Inferior parietal cortex (tissue), 1 donor: ENCODE data around the gene GALNT16.
"Not testable (repeated sequence)": the region's sequence is repeated elsewhere in the genome, so short reads cannot be mapped to it uniquely, and the experiment has no call there.

Experiments
- DNase-seq: peaks from one replicate; pipeline ENCODE4 v3.0.0-alpha.2; 2016; ENCODE audit errors: extremely low spot score

The GALNT16 gene

DNA sequence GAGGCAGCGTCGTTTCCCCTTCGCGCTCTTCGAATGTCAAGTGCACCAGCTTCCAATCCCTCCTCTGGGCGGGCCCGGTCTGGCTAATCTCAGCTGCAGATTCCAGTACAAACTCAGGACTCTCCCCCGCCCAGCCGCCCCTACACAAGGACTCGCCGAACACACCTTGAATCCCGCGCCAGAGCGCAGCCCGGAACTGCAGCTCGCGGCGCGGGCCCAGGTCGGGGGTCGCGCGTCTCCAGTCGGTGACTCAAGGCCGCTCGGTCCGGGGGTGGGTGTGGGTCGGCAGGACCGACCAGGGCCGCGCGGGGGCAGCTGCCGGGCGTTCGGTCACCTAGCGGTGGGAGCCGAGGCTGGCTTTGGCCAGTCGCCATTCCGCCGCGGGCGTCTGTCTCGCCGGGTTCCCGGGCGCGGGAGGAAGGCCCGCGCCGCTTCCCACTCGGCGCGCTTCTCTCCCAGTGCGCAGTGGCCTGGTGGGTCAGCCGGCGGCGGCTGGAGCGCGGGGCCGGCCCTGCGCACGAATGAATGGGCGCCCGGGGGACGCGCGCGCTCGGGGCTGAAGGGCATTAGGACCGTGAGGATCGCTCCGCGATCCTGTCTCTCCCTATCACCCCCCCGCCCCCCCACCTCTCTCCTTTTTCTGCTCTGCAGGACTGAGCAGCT lies at the start of gene GALNT16:
TSS of gene GALNT16 (plus strand) at position 632 of the 663 bp plus-strand sequence. CDS start 133 bp downstream, outside the sequence.
- no peak for DNase-seq

DNA sequence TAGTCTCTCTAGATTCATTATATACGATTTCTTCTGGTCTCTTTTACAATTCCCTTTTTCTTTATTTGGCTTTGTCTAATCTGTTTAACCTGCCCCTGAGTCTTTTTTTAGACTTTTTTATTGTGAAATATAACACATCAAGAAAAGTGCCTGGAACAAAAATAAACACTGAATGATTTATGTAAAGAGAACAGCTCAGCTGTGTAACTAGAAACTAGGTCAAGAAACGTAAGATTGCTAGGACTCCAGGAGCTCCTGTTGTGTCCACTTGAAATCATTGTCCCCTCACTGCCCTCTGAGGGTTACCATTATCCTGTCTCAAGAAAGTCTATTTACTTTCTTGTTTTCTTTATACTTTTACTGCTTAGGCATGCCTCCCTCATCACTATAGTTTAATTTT lies 45.6 kb upstream of the GALNT16 start:
- no peak for DNase-seq

DNA sequence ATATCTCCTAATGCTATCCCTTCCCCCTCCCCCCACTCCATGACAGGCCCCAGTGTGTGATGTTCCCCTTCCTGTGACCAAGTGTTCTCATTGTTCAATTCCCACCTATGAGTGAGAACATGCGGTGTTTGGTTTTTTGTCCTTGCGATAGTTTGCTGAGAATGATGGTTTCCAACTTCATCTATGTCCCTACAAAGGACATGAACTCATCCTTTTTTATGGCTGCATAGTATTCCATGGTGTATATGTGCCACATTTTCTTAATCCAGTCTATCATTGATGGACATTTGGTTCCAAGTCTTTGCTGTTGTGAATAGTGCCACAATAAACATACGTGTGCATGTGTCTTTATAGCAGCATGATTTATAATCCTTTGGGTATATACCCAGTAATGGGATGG lies 42.3 kb upstream of the GALNT16 start:
- not testable (repeated sequence) for DNase-seq

DNA sequence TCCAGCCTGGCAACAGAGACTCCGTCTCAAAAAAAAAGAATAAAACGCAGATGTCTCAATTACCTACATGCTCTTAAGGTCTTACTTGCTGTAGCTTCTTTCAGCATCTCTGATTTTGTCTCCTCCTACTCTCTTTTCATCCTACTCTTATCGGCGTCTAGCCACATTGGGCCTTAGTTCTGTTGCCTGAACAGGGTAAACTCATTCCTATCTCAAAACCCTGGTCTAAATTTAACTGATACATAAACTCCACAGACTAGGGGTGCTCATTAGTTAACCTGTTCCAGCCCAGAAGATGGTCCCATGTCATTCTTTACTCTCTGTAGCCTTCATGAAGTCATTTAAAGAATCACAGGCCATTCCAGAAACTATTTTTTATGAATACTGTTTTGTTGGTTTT lies 35.0 kb upstream of the GALNT16 start:
- DNase-seq, result no peak

DNA sequence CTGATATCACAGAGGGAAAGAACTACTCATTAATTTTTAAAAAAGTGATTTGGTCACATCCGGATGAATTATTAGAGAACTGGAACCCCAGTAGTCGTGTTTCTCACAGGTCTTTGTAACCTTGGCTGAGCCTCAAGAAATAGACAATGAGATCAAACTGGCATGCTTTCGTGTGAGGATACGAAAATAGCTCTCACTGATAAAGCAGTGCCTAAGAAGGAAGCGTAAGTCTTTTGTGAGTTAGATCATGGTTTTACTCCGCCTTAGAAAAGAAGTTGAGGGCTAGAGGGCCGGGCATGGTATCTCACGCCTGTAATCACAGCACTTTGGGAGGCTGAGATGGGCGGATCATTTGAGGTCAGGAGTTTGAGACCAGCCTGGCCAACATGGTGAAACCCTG lies 33.8 kb upstream of the GALNT16 start:
- DNase-seq, result no peak

DNA sequence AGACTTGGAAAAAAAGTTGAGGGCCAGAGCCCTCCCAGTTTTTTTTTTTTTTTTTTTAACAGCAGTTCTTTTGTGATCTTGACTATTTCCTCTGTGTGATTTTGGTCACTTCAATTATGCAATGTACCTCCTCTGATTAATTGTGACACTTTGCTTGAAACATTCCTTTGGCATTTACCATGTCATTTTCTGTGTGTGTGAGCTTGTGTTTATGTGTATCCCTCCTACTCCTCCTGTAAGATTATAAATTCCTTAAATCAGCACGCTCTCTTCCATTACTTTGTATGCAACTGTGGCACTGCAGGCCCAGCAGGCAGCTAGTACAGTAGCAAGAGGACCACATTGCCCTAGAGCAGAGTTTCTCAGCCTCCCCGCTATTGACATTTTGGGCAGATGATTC lies 33.2 kb upstream of the GALNT16 start:
- no peak for DNase-seq

DNA sequence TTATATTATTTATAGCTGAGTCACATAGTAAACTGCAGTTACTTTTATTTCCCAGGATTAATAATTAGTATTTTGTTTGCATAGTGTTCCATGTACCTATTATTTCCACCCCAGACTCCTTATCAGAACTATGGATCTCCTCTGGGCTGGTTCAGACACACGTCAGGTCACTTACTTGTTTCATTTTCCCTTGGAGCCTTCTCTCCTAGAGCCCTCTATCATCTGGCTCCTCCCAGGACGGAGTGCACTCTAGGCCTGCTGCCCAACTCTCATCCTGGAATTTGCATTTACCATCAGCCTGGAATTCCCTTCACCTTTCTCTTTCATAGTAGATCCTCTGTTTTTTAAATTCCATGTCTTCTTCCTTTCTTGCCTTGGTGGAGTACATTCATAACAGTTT lies 28.5 kb upstream of the GALNT16 start:
- DNase-seq, result no peak

DNA sequence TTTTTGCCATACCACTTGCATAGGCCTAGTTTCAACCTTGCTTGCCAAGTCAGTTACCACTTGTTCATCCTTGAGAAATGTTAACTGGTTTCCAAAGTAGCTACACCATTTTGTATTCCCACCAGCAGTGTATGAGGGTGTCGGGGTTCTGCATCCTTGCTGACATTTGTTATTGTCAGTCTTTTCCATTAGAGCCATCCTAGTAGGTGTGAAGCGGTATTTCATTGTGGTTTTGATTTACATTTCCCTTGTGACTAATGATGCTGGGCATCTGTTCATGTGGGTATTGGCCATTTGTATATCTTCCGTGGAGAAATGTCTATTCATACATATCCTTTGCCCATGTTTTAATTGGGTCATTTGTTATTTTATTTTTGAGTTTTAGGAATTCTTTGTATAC lies 27.6 kb upstream of the GALNT16 start:
- DNase-seq, result no peak

DNA sequence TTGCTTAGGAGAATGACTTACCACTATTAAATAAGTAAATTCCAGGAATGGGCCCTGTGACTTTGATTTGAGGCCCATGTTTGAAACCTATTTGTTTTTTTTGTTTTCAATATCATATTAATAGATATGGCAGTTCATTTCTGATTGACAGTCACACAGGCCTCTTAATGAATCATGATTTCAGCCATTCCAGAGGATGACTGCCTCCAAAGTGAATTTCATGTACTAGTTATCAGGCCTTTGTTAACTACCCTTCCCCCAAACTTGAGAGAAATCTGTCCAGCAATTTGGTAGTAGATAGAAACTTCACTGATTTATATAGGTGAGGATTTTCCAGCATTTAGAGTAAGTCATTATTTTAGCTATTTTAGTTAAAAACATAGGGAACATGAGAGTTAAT lies 25.9 kb upstream of the GALNT16 start:
- DNase-seq, result no peak

DNA sequence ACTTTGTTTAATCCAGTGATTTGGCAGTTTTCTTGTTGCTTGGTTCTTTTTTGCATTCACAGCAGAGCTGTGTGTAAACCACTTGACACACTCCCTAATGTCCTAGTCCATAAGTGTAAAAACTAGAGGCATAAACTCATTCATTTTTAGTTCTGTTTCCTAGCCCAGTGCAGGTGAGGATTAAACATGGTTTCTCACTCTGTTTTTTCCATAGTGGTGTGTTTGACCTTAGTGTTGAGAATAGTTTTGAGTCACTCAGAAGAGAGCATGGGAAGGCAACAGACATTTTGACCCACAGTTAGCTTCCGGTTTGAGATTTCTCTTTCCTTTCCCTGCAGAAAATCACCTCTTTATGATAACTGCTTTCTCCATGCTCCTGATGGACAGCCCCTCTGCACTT lies 24.2 kb upstream of the GALNT16 start:
- no peak for DNase-seq

DNA sequence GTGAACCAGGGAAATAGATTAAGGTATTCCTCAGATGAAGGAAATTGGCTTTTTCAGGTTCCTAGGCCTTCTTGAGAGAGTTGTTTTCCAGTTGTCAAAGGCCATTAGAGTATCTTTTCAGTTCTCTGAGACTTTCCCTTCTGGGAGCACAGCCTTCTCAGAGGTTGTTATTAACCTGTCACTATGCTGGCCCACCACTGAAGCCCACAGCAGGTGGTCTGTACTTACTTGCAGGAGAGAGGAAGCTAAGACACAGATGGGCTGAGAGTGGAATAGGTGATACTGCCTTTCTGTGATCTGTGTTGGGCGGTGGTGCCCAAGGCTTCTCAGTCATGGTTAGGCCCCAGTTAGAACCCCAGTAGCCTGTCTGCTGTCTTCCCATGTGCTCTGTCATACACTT lies 22.8 kb upstream of the GALNT16 start:
- DNase-seq, result no peak

DNA sequence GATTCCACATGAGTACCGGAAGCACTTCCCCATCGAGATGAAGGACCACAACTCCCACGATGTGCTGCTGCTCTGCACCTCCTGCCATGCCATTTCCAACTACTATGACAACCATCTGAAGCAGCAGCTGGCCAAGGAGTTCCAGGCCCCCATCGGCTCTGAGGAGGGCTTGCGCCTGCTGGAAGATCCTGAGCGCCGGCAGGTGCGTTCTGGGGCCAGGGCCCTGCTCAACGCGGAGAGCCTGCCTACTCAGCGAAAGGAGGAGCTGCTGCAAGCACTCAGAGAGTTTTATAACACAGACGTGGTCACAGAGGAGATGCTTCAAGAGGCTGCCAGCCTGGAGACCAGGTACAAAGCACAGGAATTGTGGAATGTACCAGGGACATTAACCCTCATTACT lies 22.4 kb upstream of the GALNT16 start:
- DNase-seq, result no peak

DNA sequence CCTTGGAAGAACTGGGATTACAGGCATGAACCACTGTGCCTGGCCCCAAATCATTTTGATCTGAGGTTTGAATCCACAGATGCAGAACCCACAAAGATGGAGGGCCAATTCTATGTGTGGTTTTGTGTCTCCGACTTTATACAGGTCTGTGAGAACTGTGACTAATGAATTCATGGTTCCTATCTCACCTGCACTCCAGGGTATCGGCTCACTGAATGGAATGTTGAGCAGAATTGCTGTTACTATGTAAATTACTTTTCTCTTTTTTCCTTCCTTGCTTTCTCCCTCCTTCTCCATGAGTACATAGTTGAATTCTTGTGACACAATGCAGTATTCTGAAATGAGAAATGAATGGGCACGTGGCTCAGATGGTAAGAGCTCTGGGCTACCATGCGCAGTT lies 21.1 kb upstream of the GALNT16 start:
- DNase-seq, result no peak

DNA sequence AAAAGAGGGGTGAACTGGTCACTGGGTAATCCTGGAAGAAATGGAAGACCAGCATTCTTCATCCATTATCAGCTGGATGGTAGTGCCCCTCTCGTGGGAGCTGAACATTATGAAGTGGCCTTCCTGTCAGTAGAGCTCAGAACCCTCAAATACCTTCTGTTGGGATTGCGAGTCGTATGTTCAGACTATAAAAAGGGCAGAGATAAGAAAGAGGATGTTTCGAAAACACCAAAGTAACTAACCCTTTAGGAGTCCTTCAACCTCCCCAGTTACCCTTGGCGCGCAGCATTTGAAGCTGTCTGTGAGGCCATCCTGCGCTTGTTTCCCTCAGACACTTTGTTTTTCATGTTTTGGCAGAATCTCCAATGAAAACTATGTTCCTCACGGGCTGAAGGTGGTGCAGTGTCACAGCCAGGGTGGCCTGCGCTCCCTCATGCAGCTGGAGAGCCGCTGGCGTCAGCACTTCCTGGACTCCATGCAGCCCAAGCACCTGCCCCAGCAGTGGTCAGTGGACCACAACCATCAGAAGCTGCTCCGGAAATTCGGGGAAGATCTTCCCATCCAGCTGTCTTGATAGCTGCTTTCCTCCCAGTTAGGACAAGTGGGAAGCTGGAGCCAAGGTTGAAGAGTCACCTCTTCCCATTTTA lies 19.3 kb upstream of the GALNT16 start:
- no peak for DNase-seq

DNA sequence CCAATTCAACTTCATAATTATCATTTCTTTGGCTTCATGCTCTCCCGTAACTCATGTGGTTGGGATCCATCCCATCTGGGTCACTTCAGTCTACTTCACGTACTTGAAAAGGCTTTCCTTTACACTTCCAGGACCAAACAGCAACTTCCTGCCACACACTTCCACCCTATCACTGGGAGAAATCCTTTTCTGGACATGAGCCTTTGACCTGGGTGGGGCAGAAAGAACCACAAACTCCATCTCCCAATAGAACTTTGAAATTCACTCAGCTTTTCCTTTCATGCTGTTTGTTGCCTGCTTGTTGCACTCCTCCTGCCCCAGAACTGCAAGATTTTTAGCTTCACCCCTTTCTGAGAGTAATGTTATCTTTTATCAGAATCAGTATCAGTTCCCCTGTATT lies 18.4 kb upstream of the GALNT16 start:
- no peak for DNase-seq

DNA sequence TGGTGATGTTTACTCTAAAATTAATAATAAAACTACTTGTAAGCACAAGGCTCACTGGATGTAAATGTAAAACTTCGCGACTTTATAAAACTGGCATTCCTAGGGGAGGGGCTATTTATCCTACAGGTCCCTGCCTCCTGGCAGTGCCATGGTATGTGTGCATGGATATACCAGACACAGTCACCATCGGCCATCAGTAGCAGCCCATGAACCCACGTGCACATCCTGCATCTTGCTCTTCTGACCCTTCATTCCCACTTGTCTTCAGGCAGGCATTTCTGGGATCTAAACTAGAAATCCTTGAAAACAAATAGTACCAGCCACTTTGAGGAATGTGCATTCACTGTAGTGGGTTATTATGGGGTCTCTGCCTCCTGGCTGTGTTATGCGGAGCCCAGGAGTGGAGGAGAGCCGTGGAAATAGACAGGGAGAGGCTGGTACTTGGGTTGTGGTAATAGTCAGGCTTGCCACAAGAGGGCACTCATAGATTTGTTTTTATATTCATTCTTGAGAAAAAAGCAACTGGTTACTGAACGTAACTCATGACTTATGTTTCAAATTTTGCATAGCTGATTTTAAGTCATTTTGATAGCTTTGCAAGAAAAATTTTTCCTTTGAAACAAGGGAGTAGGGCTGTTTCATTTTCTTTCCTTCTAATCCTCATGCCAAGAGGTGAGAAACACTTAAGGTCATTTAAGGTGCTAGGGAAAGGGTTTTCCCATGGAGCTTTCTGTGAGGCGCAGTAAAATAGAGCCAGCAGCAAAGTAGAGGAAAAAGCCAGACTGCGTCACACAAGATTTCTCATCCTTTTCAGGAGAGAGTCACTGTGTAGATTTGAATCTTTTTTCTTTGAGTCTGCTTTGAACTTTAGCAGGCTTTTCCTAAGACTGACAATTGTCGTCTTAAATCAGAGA lies 17.4 kb upstream of the GALNT16 start:
- peak; percentile 83 for DNase-seq

DNA sequence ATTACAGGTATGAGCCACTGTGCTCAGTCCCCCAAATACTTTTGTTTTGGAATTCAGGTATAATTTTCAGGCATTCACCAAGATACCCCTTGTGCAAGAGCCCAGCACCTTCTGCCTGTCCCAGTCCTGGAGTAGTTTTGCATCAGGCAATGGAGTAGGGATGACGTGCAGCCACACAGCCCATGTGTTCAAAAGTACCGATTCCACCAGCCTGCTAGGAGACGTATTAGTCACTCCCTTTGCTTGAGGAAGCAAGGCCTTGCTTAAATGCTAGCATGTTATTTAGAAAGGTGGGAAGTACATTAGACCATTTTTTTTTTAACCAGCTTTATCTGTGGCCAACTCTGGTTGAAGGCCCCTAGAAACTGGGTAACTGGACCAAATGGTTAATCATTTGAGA lies 15.0 kb upstream of the GALNT16 start:
- DNase-seq, result no peak

DNA sequence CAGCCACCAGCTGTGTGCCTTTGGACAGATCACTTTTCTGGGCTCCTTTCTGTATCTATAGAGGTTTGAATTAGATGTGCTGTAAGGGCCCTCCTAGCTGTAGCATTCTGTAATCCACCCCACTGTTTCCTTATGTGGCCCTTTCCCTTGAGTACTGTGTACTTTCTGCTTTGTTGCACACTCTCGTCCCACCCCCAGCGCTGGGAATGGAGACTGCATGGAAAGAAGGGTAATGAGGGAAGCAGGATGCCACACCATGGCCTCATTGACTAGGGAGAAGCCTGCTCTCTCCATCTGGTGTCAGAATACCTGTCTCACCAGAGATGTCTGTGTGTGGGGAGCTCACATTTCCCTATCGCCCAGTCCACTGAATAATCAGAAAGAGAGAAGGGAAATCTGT lies 13.6 kb upstream of the GALNT16 start:
- no peak for DNase-seq

DNA sequence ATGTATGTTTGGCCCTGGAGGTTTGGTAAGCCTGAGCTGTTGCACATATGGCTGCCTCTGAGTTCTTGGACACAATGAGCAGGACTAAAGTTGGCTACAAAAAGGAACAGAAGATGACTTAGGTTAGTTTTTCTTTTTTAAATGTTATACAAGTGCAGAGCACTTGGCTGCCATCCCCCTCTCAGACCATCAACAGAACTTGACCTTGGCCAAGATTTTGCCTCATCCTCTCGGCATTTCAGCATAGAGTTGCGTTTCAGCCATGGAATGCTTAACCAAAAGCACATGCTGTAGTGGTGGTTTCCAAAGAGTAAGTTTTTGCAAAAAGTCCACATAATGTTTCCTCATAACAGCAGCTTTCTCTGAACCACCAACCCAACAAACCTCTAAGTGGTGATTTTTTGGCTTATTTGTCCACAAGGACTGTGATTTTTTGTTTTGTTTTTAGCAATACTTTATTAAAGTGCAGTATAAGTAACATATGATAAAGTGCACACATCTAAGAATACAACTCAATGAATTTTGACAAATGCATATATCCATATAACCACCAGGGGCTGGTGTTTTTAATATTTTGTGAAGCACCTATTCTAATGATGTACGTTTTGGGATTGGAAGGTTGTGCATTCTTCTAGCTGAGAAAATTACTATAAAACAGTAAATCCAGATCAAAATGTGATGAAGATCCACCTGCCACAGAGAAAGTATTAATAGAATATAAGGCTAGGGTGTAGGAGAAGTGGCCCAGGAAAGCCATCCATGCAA lies 12.1 kb upstream of the GALNT16 start:
- no peak for DNase-seq

DNA sequence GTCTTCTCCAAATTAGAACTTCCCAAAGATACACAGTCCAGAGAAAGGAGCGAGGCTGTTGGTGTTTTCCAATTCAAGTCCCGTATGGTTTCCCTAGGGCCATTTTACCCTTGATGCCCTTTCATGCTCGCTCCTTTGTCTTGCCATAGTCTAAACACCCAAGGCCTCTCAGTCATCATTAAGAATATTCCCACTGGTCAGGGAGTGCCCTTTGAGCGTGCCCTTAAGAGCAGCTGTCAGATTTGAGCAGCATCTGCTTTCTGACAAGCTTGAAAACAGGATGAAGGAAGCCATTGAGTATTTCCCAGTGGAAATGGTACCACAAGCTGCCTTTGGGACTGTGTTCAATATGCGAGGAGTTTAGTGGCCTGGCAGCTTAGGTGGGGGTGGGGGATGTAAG lies 10.4 kb upstream of the GALNT16 start:
- no peak for DNase-seq

DNA sequence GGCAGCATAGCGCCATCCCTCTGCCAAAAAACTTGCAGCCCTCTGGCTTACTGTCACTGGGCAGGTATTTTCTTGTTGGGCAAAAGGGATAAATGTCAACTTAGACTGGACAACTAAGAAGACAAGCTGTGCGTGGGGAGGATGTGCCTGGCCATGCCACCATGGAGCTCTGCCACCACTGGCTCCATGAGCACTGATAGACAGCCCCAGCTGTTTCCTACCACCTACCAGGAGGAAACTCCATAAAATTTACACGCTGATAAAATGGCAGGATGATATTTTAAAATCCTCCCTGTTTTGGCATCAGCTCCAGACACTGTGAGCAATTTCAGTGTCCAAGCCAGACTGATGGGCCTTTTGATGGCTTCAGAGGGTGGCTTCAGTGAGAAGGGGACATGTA lies 7.1 kb upstream of the GALNT16 start:
- DNase-seq, result no peak

DNA sequence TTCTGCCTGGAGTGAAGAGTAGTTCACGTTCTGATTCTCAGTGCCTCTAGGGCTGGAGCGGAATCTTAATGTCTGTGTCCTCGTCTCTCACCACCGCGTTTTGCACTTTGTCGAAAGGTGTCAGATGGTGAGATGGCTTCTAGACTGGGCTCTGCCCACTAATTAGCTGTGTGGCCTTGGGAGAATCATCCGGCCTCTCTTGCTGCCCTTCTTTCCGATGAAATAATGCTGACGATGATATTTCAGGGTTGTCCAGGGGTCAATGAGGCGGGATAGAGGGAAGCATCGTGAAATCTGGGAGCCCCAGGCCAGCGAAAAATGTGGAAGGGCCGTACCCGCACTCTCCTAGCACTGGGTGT lies 811 bp upstream of the GALNT16 start:
- no peak for DNase-seq
